ENCODE measurements around the gene RBCK1. TPM values are rescaled to one million over a fixed set of nuclear protein-coding genes. Genes with fewer than 3 reads are reported as not detected.
A peak's percentile ranks its signal among the peaks of the same experiment; 100 is the strongest.

Gene RBCK1
- polyA plus RNA-seq, 4 donors: 74.8 to 176 (median 158) TPM

DNA sequence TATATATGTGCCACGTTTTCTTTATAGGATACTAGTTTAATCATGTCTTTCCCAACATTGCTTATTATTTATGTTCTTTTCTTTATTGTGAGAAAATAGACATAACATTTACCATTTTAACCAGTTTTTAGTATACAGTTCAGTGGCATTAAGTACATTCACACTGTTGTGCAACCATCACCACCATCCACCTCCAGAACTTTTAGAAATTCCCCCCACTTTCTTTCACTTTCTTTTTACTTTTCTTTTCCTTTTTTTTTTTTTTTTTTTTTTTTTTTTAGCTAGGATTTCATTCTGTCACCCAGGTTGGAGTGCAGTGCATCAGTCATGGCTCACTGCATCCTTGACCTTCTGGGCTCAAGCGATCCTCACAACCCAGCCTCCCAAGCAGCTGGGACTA lies 18.5 kb downstream of the RBCK1 start:
- H3K9me3 ChIP-seq (ENCODE audit: control insufficient read depth in 2 of 2, insufficient read depth in 1 of 2, low read depth in 1 of 2, low read length in 1 of 2): no peaks in the 10 kb centered on the region
- no peak for FAIRE-seq
- DNase-seq: no peak
- H3K4me3 ChIP-seq (ENCODE audit: low read depth in 1 of 3, low read length in 3 of 3): no peak overlapping the region
- H3K4me1 ChIP-seq (ENCODE audit: control insufficient read depth in 3 of 3, insufficient read depth in 2 of 3, low read depth in 1 of 3, low read length in 2 of 3): no peaks in the 10 kb centered on the region
- H3K36me3 ChIP-seq (ENCODE audit: control insufficient read depth in 3 of 3, insufficient read depth in 2 of 3, low read depth in 1 of 3, low read length in 3 of 3): peaks cover 9 to 79% (median 10%) of the 10 kb centered on the region in 3 donors
- no peak overlapping the region for H3K27ac ChIP-seq (ENCODE audit: low read depth in 1 of 3, low read length in 2 of 3)
- no peaks in the 10 kb centered on the region for H3K27me3 ChIP-seq (ENCODE audit: control insufficient read depth in 3 of 3, insufficient read depth in 3 of 3, low read length in 3 of 3)
- 92 to 97% (median 95%) methylated on average over 2 of the region's 2 CpGs for WGBS, 3 donors

DNA sequence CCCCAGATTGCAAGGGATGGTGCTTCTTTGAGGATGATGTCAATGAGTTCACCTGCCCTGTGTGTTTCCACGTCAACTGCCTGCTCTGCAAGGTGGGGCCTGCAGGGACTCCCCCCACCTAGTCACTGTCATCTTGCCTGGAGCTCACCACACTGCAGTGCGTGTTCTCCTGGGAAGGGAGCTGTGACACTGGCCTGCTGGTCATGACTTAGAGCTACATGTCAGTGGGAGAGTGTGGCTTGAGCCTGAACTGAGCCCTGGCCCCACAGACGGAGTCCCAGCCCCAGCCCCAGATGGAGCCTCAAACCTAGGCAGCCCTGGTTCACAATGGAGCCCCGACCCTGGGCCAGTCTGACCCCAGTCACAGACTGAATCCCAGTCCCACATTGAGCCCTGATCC lies 19.3 kb downstream of the RBCK1 start:
- DNase-seq (no peak), FAIRE-seq (no peak)
- no peaks in the 10 kb centered on the region for H3K4me1 ChIP-seq (ENCODE audit: control insufficient read depth in 3 of 3, insufficient read depth in 2 of 3, low read depth in 1 of 3, low read length in 2 of 3)
- WGBS, 3 donors: 88 to 93% (median 92%) methylated on average over 4 of the region's 4 CpGs
- no peak overlapping the region for H3K27ac ChIP-seq (ENCODE audit: low read depth in 1 of 3, low read length in 2 of 3)
- peaks cover 9 to 78% (median 9%) of the 10 kb centered on the region in 3 donors for H3K36me3 ChIP-seq (ENCODE audit: control insufficient read depth in 3 of 3, insufficient read depth in 2 of 3, low read depth in 1 of 3, low read length in 3 of 3)
- no peaks in the 10 kb centered on the region for H3K27me3 ChIP-seq (ENCODE audit: control insufficient read depth in 3 of 3, insufficient read depth in 3 of 3, low read length in 3 of 3)
- H3K4me3 ChIP-seq (ENCODE audit: low read depth in 1 of 3, low read length in 3 of 3): no peak overlapping the region
- no peaks in the 10 kb centered on the region for H3K9me3 ChIP-seq (ENCODE audit: control insufficient read depth in 2 of 2, insufficient read depth in 1 of 2, low read depth in 1 of 2, low read length in 1 of 2)

DNA sequence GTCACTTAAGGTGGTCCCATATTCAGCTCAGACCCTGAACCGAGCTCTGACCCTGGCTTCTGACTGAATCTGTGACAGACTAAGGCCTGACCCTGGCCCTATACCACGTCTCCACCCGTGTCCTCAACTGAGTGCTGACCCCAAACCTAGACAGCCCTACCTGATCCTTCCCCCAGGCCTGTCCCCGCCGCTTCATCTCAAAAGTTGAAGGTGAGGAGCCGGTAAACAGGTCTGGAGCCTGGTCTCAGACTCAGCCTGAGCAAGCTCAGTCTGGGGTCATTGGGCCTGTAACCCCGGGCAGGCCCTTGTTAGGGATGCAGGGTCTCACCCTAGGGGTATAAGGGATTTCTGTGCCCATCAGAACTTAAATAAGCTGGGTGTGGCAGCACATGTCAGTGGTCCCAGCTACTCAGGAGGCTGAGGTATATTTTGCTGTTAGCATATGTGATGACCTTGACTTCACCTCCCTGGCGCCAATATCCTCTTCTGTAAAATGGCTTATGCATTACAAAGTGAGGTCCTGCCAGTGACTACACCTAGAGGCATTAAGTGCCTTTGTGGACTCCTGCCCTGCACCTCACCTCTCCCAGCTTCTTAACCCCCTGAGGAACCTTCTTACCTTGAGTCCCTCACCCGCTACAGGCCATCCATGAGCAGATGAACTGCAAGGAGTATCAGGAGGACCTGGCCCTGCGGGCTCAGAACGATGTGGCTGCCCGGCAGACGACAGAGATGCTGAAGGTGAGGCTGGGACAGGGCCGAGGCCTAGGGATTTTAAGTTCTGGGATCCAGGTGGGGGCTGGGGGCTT lies 20.0 kb downstream of the RBCK1 start:
- H3K4me3 ChIP-seq (ENCODE audit: low read depth in 1 of 3, low read length in 3 of 3): no peak overlapping the region
- H3K4me1 ChIP-seq (ENCODE audit: control insufficient read depth in 3 of 3, insufficient read depth in 2 of 3, low read depth in 1 of 3, low read length in 2 of 3): no peaks in the 10 kb centered on the region
- no peak overlapping the region for H3K27ac ChIP-seq (ENCODE audit: low read depth in 1 of 3, low read length in 2 of 3)
- WGBS, 3 donors: 94% methylated on average over 14 of the region's 14 CpGs
- H3K27me3 ChIP-seq (ENCODE audit: control insufficient read depth in 3 of 3, insufficient read depth in 3 of 3, low read length in 3 of 3): no peaks in the 10 kb centered on the region
- DNase-seq (no peak), FAIRE-seq (no peak)
- no peaks in the 10 kb centered on the region for H3K9me3 ChIP-seq (ENCODE audit: control insufficient read depth in 2 of 2, insufficient read depth in 1 of 2, low read depth in 1 of 2, low read length in 1 of 2)
- H3K36me3 ChIP-seq (ENCODE audit: control insufficient read depth in 3 of 3, insufficient read depth in 2 of 3, low read depth in 1 of 3, low read length in 3 of 3): peaks cover 6 to 79% (median 9%) of the 10 kb centered on the region in 3 donors

DNA sequence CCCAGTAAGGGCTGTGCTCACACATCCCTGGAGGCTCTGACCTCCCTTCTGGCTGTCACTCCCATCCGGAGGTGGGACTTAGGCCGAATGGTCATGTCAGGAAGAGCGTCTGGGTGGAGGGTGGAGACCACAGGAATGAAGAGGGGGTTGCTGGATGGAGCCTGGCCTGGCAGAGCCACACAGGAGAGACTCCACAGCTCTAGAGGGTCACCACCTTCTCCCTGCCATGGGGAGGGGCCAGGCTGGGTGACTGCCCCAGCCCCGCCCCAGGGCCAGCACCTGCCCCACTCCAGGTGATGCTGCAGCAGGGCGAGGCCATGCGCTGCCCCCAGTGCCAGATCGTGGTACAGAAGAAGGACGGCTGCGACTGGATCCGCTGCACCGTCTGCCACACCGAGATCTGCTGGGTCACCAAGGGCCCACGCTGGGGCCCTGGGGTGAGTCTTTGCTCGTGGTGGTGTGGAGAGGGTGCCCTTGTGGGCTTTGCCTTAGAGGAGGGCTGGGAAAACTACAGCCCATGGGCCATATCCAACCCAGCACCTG lies 20.6 kb downstream of the RBCK1 start:
- Histone ChIP-seq H3K27ac (ENCODE audit: low read depth in 1 of 3, low read length in 2 of 3) (no peak overlapping the region), H3K9me3 (ENCODE audit: control insufficient read depth in 2 of 2, insufficient read depth in 1 of 2, low read depth in 1 of 2, low read length in 1 of 2) (no peaks in the 10 kb centered on the region), H3K4me1 (ENCODE audit: control insufficient read depth in 3 of 3, insufficient read depth in 2 of 3, low read depth in 1 of 3, low read length in 2 of 3) (no peaks in the 10 kb centered on the region), H3K27me3 (ENCODE audit: control insufficient read depth in 3 of 3, insufficient read depth in 3 of 3, low read length in 3 of 3) (no peaks in the 10 kb centered on the region), H3K36me3 (ENCODE audit: control insufficient read depth in 3 of 3, insufficient read depth in 2 of 3, low read depth in 1 of 3, low read length in 3 of 3) (peaks cover 6 to 82% (median 9%) of the 10 kb centered on the region in 3 donors), H3K4me3 (ENCODE audit: low read depth in 1 of 3, low read length in 3 of 3) (no peak overlapping the region)
- no peak for FAIRE-seq
- WGBS, 3 donors: 68 to 83% (median 76%) methylated on average over 14 of the region's 14 CpGs
- DNase-seq: no peak

DNA sequence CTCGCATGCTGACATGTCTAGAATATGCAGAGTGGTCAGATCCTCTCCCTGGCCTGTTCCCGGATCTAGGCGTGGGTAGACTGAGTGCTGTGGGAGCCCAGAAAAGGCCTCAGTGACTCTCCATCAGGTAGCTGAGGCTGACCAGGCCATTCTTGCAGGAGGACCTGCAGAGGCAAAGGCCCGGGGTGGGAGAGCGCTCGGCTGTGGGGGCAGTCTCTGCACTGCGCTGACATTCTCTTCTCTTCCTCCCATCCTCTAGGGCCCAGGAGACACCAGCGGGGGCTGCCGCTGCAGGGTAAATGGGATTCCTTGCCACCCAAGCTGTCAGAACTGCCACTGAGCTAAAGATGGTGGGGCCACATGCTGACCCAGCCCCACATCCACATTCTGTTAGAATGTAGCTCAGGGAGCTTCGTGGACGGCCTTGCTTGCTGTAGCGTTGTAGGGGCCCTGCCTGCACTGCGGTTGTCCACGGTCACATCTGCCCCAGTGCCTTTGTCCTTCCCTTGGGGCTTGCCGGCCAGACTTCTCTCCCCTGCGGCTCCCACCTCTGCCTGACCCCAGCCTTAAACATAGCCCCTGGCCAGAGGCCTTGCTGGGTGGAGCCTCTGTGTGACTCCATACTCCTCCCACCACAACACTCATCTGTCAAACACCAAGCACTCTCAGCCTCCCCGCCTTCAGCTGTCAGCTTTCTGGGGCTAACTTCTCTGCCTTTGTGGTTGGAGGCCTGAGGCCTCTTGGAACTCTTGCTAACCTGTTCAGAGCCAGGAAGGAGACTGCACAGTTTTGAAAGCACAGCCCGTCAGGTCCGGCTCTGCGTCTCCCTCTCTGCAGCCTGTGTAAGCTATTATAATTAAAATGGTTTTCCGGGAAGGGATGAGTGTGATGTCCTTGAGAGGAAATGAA lies 22.2 kb downstream of the RBCK1 start:
- 88 to 94% (median 89%) methylated on average over 20 to 21 of the region's 21 CpGs for WGBS, 3 donors
- Histone ChIP-seq H3K27ac (ENCODE audit: low read depth in 1 of 3, low read length in 2 of 3) (no peak overlapping the region), H3K4me1 (ENCODE audit: control insufficient read depth in 3 of 3, insufficient read depth in 2 of 3, low read depth in 1 of 3, low read length in 2 of 3) (no peaks in the 10 kb centered on the region), H3K4me3 (ENCODE audit: low read depth in 1 of 3, low read length in 3 of 3) (no peak overlapping the region), H3K9me3 (ENCODE audit: control insufficient read depth in 2 of 2, insufficient read depth in 1 of 2, low read depth in 1 of 2, low read length in 1 of 2) (no peaks in the 10 kb centered on the region), H3K36me3 (ENCODE audit: control insufficient read depth in 3 of 3, insufficient read depth in 2 of 3, low read depth in 1 of 3, low read length in 3 of 3) (peaks cover 5 to 83% (median 5%) of the 10 kb centered on the region in 3 donors), H3K27me3 (ENCODE audit: control insufficient read depth in 3 of 3, insufficient read depth in 3 of 3, low read length in 3 of 3) (no peaks in the 10 kb centered on the region)
- no peak for DNase-seq
- FAIRE-seq: no peak

DNA sequence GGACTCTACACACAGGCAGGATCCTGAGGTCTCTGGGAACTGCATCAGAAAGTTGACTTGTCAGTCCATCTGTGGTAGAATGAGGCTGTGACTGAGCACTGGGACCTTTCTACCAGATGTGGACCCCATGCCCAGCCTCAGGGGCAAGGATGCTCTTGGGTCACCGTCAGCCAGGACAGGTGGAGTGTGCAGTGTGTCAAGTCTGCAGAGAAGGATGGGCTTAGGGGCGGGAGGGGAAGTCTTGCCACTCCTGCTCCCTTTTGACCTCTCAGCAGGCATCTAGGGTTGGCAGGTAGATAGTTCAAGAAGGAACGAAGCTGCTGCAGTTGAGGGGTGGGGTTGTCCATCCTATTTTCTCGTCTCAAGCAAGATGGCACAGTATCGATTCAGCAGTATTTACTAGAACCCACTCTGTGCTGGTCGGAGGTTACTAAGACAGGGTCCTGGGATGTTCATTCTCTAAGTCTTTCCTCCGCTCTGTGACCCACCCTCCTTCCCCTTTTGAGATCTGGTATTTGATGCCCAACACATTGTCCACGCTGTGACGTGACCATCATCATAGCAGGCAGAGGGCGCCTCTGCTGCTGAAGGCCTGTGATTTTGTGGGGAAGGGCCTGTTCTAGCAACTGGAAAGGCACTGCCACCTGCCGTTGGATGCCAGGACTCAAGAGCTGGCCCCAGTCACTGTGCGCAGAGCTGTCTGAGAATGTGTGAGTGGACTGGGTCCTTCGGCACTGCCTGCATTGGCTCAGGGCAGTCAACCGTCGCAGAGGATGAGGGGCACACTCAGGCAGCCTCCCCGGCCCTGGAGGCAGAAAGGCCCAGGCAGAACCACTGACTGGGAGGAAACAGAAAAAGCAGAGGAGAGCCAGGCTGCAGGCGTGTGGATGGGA lies 23.2 kb downstream of the RBCK1 start:
- H3K36me3 ChIP-seq (ENCODE audit: control insufficient read depth in 3 of 3, insufficient read depth in 2 of 3, low read depth in 1 of 3, low read length in 3 of 3): peaks cover 5 to 90% (median 8%) of the 10 kb centered on the region in 3 donors
- no peaks in the 10 kb centered on the region for H3K27me3 ChIP-seq (ENCODE audit: control insufficient read depth in 3 of 3, insufficient read depth in 3 of 3, low read length in 3 of 3)
- H3K27ac ChIP-seq (ENCODE audit: low read depth in 1 of 3, low read length in 2 of 3): no peak overlapping the region
- 72 to 77% (median 73%) methylated on average over 17 of the region's 17 CpGs for WGBS, 3 donors
- no peak for FAIRE-seq
- H3K4me1 ChIP-seq (ENCODE audit: control insufficient read depth in 3 of 3, insufficient read depth in 2 of 3, low read depth in 1 of 3, low read length in 2 of 3): no peaks in the 10 kb centered on the region
- no peaks in the 10 kb centered on the region for H3K9me3 ChIP-seq (ENCODE audit: control insufficient read depth in 2 of 2, insufficient read depth in 1 of 2, low read depth in 1 of 2, low read length in 1 of 2)
- H3K4me3 ChIP-seq (ENCODE audit: low read depth in 1 of 3, low read length in 3 of 3): no peak overlapping the region
- peak; percentile 59 to 63 for DNase-seq

DNA sequence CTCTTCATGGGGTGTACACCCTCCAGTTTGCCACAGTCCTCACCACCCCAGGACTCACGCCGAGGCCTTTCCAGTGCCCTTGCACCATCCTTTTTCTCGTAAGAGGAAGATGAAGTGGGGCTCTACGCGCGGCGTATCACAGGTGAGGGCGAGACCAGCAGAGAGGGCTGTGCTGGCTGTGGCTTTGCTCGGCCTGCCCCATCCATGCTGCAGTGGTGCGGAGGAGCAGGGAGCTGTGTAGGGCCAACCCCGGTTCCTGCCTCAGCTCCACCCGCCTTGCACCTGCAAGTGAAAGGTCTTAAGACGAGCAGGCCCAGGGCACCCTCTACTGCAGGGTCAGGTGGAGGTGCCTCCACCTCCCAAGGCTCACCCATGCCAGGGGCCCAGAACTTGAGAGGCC lies 24.1 kb downstream of the RBCK1 start:
- FAIRE-seq: no peak
- Histone ChIP-seq H3K4me3 (ENCODE audit: low read depth in 1 of 3, low read length in 3 of 3) (no peak overlapping the region), H3K27me3 (ENCODE audit: control insufficient read depth in 3 of 3, insufficient read depth in 3 of 3, low read length in 3 of 3) (no peaks in the 10 kb centered on the region), H3K9me3 (ENCODE audit: control insufficient read depth in 2 of 2, insufficient read depth in 1 of 2, low read depth in 1 of 2, low read length in 1 of 2) (no peaks in the 10 kb centered on the region), H3K27ac (ENCODE audit: low read depth in 1 of 3, low read length in 2 of 3) (no peak overlapping the region), H3K4me1 (ENCODE audit: control insufficient read depth in 3 of 3, insufficient read depth in 2 of 3, low read depth in 1 of 3, low read length in 2 of 3) (no peaks in the 10 kb centered on the region), H3K36me3 (ENCODE audit: control insufficient read depth in 3 of 3, insufficient read depth in 2 of 3, low read depth in 1 of 3, low read length in 3 of 3) (peaks cover 8 to 92% (median 10%) of the 10 kb centered on the region in 3 donors)
- 89 to 90% (median 89%) methylated on average over 13 of the region's 13 CpGs for WGBS, 3 donors
- no peak for DNase-seq
